GM21526 (cell line): ENCODE measurements around the gene QDPR.

ENCODE experiments used
- ATAC-seq: cut with Tn5 transposase; IDR thresholded peaks from one replicate; pipeline ENCODE4 v1.9.1; 2021; ENCODE audit warnings: moderate library complexity; ENCODE audit not compliant: unreplicated experiment, low FRiP score

The QDPR gene

GRCh38 chr4:17531538-17532285 lies 19.8 kb upstream of the QDPR start:
- no peak for ATAC-seq

DNA sequence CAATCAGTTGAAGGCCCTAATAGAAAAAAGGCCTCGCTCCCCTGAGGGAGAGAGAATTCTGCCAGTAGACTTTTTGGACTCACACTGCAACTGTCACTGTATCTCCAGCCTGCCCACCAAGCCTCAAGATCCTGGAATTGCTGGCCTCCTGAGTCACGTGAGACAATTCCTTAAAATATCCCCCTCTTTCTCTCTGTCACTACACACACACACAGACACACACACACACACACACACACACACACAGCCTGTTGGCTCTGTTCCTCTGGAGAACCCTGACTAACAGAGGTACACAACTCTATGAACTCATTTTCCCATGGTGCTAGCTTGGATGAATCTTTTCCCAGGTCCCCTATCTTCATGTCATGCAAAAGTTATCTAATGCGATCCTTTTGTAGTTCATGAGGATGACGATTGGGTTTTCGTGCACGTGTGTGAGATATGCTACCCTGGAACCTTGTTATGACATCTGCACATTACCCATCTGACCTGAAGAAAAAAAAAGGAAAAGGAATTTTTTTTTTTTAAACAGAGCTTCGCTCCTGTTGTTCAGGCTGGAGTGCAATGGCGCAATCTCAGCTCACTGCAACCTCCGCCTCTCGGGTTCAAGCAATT lies 16.8 kb upstream of the QDPR start:
- ATAC-seq: no peak

DNA sequence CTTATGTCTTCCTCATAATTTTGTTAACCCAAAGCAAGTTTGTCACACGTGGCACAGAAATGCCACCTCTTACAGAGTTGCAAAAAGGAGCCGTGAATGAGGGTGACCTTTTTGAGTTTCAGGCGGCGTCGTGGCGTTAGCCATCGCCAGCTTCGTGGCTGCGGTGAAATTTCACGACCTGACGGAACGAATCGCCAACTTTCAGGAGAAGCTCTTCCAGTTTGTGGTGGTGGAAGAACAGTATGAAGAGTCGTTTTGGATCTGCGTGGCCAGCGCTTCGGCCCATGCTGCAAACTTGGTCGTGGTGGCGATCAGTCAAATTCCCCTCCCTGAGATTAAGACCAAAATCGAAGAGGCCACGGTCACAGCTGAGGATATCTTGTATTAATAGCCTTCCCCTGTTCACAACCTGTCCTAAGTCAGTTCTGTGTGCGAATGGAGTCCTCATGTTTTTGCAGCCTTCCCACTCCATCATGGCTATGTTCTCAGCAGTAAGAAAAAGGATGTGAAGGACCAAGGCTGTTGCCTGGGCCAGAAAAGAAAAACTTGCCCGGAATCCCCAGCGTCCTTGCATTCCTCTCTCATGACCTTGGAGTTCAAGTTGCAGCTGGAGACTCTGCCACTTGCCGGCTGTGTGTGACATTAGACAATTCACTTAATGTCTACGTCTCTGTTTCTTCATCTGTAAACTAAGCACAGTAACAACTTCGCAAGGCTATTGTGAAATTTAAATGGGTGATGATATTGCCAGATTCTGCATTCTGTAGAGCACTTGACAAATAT lies 15.0 kb upstream of the QDPR start:
- no peak for ATAC-seq

GRCh38 chr4:17523662-17524061 lies 11.8 kb upstream of the QDPR start:
- ATAC-seq: no peak

GRCh38 chr4:17521595-17521994 lies 9.7 kb upstream of the QDPR start:
- ATAC-seq: no peak

- no peak for ATAC-seq
Measured at GRCh38 chr4:17517664-17518063, 5.8 kb upstream of the QDPR start.

- no peak for ATAC-seq
Measured at GRCh38 chr4:17516980-17517379, 5.1 kb upstream of the QDPR start.

DNA sequence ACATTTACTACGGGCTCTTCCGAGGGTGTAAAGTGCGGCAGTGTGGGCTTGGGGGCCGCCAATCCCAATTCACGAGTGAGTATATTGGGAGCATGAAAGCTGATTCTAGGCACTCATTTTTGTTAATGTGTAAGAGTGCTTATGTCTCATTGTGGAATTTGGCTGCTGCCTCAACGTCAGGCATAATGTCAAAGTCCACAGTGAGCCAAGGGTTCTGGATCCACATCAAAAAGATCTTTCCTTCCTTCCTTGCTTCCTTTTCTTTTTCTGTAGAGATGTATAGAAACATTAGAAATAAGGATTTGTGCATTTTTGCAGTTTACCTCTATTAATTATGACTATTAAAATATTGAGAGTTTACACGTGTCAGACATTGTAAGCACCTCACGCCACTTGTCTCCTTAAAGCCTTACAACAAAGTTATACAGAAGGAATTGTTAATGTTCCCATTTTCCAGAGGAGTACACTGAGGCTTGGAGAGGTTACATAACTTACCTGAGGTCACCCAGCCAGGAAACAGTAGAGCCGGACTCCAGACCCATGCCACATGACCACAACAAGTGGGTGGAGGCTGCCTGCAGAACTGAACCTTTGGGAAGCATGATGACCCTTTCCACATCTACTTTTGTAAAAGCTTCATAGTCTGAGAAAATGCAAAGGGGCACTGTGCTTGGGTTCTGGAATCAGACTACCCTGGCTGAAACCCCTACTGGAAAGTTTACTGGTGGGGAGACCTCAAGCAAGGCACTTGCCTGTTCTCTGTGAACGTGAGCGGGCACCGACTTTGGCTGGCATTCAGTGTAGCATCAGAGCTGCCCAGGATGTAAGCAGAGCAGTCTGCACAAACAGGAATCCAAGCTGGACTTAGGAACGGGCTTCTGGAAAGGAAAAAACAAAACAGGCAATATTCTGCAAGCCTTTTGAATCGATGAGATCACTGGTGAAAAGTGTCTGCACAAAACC lies 3.8 kb upstream of the QDPR start:
- ATAC-seq: no peak

DNA sequence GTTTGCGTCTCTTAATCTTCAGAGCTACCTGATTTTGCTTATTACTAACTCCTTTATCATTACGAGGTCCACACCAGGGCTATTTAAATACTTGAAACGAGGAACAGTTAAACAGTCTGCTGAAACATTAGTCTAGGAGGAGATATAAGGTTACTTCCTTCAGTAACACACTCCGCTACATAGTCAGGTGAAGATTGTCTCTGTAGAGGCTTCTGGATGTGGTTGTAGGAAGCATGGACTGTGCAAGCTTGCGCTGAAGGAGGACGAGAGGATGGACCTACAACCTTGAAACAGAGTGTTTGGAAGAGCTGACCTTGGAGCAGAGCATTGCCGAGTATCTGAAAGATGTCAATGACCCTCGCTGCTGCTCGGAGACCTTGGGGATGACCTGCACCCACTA lies 3.0 kb upstream of the QDPR start, which contains the start of gene CLRN2:
TSS of gene CLRN2 (plus strand) at position 301 of the 400 bp plus-strand sequence. CDS start 102 bp downstream, outside the sequence.
- ATAC-seq: no peak

DNA sequence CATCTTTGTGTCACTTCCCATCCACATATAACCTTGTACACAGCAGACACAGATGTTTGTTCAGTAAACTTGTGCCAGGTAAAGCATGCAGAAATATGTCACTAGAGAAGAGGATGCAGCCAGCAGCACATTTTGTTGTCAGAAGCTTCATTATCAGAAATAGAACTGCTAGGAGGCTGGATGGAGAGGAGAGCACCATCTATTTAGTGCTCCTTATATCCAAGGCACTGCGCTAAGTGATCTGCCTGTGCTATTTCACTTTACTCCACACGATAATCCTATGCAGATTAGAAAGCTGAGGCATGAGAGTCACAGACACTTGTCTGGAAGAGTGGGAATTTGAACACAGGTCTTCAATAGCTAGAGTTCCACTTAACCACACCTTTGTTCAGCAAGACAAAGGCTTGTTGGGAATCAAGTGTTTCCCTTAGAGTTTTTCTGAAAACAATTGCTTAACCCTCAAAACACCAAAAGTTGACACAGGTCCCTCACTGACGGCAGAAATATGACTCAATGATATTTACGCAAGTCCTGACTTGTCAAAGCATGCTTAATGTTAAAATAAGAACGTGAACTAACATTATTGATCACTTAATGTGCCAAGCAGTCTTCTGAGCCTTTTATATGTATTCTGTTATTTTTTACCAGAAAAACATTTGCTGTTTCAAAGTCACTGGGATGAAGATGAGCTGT lies 1.2 kb upstream of the QDPR start:
- ATAC-seq: no peak

GRCh38 chr4:17511509-17511949 lies 361 bp downstream of the QDPR start:
- ATAC-seq: peak; percentile 64

DNA sequence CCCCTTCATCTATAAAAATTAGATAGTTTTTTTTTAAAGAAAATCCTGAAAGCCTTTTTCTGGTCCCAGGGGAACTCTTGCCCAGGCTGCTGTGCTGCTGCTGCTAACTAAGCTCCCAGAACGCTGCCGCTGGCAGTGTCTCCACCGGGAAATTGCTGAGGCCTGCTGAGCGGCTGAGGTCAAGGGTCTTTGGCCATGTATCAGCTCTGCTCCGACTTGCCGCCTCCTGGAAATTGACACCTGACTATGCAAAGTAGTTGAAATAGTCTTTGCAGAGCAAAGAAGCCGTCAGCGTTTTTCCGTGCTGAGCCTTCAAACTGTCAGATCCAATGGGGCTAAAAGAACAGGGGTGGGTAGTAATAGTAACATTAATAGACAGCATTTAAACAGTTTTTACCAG lies 839 bp downstream of the QDPR start:
- no peak for ATAC-seq

- ATAC-seq: no peak
Measured at GRCh38 chr4:17510582-17510981, 1.3 kb downstream of the QDPR start.

DNA sequence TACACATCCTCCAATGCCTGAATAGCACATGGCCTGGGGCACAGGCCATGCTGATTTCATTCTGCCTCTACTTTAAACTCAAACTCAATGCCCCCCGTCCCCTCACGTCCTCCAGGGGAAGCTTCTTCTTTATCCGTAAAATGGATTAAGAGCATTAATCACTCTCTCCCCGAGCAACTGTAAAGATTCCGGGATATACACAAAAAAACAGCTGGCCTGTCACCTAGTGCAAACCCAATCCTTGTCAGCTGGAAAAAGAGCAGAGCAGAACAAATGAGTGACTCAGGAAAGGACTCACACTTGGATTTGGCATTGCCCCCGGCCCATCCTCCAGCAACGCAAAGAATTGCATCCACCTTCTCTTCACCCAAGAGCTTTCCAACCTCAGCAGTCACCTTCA lies 7.8 kb downstream of the QDPR start:
- no peak for ATAC-seq

- ATAC-seq: no peak
Measured at GRCh38 chr4:17502756-17503155, 9.1 kb downstream of the QDPR start.

DNA sequence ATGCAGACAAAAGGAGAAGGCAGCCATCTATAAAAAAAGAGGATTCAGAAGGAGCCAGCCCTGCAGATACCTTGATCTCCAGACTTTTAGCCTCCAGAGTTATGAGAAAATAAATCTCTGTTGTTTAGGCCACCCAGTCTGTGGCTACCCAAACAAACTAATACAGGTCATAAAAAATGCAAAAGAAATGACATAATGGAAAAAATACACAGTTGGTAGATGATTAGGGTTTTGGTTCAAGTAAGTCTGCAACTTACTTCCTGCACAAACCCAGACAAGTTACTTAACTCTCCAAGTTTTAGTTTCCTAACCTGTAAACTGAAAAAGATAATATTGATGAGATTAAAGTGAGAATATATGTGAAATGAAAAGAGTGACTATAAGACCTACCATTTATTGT lies 11.3 kb downstream of the QDPR start:
- no peak for ATAC-seq

GRCh38 chr4:17497890-17498523 lies 13.9 kb downstream of the QDPR start:
- ATAC-seq: no peak

DNA sequence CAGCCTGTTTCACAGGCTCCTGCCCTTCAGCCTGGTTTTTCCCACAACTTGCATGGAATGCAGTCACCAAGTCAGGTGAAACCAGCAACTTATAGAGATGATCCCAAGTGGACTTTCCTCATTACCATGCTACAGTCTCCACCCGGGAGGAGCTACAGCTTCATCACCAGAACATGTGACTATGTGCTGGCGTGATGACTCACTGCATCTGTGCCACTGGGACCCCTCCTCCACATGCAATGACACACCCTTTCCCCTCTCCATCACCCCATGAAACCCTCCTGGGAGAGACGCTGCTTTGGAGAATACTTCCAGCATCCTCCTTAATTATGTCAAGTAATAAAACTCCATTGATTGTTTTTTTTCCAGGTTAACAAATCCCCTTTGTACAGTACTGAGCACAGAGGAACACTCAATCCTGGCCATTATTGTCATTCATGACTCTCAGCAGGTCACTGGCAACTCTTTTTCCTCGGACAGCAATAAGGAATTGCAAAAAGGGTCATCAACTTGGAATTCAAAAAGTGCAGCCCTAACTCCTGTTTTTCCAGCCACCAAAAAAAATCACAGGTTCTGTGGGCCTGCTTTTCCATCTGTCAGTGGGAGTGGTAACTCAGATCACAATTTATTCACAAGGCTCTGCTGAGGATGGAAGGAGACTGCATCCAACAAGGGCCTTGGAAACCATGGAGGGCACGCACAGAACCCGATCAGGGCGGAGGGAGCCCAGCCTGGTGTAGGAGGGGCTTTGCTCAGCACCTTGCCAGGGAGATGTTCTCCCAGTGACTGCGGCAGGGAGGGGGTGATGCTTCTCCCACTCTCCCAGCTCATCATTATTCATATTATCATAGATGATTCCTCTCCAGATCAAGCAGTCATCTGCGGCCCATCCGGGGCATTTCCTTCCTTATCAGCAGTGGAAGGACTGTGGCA lies 17.4 kb downstream of the QDPR start:
- no peak for ATAC-seq
